ENCODE data around the gene RHO.

DNA sequence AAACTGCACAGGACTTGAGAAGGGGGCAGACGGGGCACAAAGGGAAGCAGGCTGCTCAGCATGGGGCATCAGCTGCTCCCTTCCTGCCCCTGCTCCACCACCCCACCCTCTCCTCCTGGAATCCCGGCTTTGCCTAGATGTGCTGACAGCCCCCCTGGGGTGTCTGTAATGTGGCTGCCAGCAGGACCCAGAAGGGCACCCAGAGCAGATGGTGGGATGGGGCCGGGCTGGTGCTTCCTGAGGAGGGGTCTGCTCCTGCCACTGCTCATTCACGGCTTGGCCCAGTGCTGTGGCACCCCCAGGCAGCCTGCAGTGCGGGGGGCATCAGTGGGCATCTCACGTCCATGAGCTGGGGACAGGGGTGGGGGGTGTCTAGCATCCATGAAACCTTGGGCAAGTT, 24.7 kb downstream of the RHO start:
- TF ChIP-seq, protein P1, sequence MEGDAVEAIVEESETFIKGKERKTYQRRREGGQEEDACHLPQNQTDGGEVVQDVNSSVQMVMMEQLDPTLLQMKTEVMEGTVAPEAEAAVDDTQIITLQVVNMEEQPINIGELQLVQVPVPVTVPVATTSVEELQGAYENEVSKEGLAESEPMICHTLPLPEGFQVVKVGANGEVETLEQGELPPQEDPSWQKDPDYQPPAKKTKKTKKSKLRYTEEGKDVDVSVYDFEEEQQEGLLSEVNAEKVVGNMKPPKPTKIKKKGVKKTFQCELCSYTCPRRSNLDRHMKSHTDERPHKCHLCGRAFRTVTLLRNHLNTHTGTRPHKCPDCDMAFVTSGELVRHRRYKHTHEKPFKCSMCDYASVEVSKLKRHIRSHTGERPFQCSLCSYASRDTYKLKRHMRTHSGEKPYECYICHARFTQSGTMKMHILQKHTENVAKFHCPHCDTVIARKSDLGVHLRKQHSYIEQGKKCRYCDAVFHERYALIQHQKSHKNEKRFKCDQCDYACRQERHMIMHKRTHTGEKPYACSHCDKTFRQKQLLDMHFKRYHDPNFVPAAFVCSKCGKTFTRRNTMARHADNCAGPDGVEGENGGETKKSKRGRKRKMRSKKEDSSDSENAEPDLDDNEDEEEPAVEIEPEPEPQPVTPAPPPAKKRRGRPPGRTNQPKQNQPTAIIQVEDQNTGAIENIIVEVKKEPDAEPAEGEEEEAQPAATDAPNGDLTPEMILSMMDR (IDR thresholded peaks at IDR 0.05; ENCODE audit: borderline replicate concordance, extremely low read depth, low read length, poor library complexity, severe bottlenecking): no peak
- TF ChIP-seq EZH2 (IDR thresholded peaks at IDR 0.05; ENCODE audit: borderline replicate concordance, low read depth, low read length, severe bottlenecking): no peak
